Kidney epithelial cell (primary cell): Measurements from ENCODE around the gene WDR7. TPM values are rescaled to one million over a fixed set of nuclear protein-coding genes. Genes with fewer than 3 reads are reported as not detected.

Experiments used
- DNase-seq: peaks from one replicate; pipeline ENCODE4 v3.0.0-alpha.2; 2010; ENCODE audit warnings: low read depth
- H3K27me3 ChIP-seq: 2 replicates; pipeline ENCODE4 v1.6.0; 2011; ENCODE audit warnings: low read length; ENCODE audit not compliant: control insufficient read depth, insufficient read depth
- H3K36me3 ChIP-seq: 2 replicates; pipeline ENCODE4 v1.5.1; 2011; ENCODE audit warnings: low read length; ENCODE audit not compliant: control insufficient read depth, insufficient read depth
- H3K4me3 ChIP-seq: 2 replicates; pipeline ENCODE4 v1.5.1; 2011; ENCODE audit warnings: low read depth, mild to moderate bottlenecking, control low read depth, low read length
- total RNA-seq: library from RNA; depleted of rRNA; stranded (reverse); fragments of >200 nt; gene quantifications from 2 replicates; pipeline ENCODE4 v1.2.3, GENCODE V29; 2015
- TF ChIP-seq, protein P1 (sequence below): IDR thresholded peaks from 2 replicates; pipeline ENCODE4 v1.5.1; 2011; ENCODE audit warnings: mild to moderate bottlenecking, moderate library complexity, low read length, control low read depth, inconsistent platforms; ENCODE audit not compliant: insufficient read depth, poor library complexity, severe bottlenecking

WDR7 gene
- total RNA-seq, 1 donor from 2014 or later, result 8.7 TPM

DNA sequence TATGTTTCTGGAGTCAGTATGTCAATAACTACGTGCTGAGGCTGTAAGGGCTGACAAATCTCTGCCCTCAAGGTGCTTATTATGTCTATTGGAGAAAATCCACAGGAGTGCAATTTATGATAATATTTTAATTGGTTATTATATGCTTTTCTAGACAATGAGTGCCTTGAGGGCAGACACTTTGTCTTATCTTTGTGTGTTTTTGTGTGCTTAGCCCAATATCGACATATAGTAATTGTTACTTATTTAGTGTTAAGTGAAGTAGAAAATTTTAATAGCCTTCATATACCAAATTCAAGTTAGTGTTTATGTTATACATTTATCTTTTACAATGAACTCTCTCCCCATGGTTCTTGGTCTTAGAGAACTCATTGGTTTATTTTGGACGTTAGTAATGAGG is 118.9 kb downstream of the WDR7 start:
- no peaks in the 10 kb centered on the region for H3K27me3 ChIP-seq
- H3K36me3 ChIP-seq, result no peaks in the 10 kb centered on the region
- H3K4me3 ChIP-seq, result no peak overlapping the region
- no peak for DNase-seq
- TF ChIP-seq, protein P1, sequence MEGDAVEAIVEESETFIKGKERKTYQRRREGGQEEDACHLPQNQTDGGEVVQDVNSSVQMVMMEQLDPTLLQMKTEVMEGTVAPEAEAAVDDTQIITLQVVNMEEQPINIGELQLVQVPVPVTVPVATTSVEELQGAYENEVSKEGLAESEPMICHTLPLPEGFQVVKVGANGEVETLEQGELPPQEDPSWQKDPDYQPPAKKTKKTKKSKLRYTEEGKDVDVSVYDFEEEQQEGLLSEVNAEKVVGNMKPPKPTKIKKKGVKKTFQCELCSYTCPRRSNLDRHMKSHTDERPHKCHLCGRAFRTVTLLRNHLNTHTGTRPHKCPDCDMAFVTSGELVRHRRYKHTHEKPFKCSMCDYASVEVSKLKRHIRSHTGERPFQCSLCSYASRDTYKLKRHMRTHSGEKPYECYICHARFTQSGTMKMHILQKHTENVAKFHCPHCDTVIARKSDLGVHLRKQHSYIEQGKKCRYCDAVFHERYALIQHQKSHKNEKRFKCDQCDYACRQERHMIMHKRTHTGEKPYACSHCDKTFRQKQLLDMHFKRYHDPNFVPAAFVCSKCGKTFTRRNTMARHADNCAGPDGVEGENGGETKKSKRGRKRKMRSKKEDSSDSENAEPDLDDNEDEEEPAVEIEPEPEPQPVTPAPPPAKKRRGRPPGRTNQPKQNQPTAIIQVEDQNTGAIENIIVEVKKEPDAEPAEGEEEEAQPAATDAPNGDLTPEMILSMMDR, result no peak

DNA sequence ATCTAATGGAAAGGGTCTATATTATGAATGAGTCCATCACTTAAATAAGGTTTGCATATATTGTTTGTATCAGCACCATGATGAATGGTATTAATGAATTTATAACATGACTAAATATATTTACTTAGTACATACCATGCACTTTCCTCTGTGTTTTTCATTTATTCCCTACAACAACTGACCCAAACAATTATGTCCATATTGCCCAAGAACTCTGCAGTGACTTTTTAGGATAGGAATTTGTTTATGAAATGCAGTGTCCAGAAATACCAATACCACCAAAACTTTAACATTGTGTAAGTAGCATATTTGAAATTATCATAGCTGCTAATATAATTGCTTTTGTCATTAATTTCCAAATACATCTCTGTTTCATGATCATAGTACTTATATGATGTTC is 119.7 kb downstream of the WDR7 start:
- H3K36me3 ChIP-seq, result no peaks in the 10 kb centered on the region
- H3K27me3 ChIP-seq, result no peaks in the 10 kb centered on the region
- TF ChIP-seq, protein P1, result no peak
- no peak for DNase-seq
- H3K4me3 ChIP-seq, result no peak overlapping the region

- TF ChIP-seq, protein P1, result no peak
- no peak for DNase-seq
- H3K27me3 ChIP-seq, result no peaks in the 10 kb centered on the region
- H3K4me3 ChIP-seq, result no peak overlapping the region
- H3K36me3 ChIP-seq, result no peaks in the 10 kb centered on the region
Observed at GRCh38 chr18:56775701-56776100, 124.5 kb downstream of the WDR7 start.

DNA sequence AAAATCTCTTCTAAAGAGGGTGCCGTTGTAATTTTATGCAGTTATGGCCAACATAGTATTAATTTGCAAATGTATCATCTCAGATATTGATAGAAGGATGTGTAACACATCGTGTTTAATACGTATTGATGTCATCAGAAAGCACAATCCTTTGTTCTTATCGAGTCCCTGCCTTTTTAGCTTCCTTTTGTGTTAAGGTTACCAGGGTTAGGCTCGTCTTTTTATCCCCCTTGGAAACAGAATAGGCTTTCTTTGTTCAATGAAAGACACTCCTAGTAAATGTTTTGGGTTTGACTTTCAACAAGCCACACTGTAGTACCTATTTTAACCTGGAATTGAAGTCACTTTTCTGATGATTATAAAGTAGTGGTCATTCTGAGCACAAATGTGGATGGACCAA is 136.2 kb downstream of the WDR7 start:
- Histone ChIP-seq H3K36me3 (no peaks in the 10 kb centered on the region), H3K27me3 (no peaks in the 10 kb centered on the region)
- TF ChIP-seq, protein P1, result no peak

DNA sequence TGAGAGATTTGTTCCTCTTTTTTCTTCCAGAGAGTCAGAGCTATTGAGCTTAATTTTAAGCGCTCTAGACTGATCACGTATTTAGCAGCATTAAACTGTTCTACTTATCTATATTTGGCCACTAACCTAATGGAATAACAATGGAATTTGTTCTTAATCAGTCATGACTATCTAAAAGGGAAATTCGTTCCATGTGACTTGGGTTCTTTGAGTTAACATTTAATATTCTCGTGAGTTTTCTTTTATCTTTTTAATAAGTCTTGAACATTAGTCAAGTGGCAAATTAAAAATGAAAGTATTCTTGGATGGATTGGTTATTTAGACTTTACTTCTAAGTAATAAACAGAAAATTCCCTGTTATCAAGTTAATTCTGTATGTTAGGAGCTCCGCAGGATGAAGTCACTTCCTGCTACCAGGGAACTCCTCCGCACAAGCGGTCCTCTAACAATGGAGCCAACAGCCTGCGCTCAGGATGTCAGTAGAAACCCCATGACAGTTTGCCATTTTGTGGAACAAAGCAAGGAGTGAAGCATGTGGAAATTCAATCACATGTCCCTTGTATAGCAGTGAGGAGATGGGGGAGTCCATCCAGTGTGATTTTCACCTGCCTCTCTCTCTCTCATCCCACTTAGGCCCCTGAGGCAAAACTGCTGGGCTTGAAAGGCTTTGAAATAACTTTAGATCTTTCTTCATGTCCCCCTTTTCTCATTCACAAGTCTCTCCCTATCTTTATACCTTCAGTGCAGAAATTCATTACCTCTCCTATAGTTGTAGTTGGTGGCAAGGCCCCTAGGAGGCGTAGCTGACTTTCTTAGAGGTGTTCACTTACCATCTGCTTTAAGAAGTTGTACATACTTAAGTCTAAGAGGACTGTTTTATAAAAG is 138.1 kb downstream of the WDR7 start:
- DNase-seq, result no peak
- Histone ChIP-seq H3K27me3 (no peaks in the 10 kb centered on the region), H3K4me3 (no peak overlapping the region)

More for the DNA sequence above, 136.2 kb downstream of the WDR7 start:
- DNase-seq, result no peak
- no peak overlapping the region for H3K4me3 ChIP-seq

More for the DNA sequence above, 138.1 kb downstream of the WDR7 start:
- TF ChIP-seq, protein P1, result peak; percentile 63
- no peaks in the 10 kb centered on the region for H3K36me3 ChIP-seq
